IPS DF 19.7 (cell line): ENCODE data around the gene CARD18.

Experiments
- DNase-seq: peaks from one replicate; pipeline ENCODE4 v3.0.0-alpha.2; 2013; ENCODE audit warnings: low read depth, low spot score

CARD18 gene

GRCh38 chr11:105139669-105140068 lies at the start of gene CARD18:
Gene CARD18 (minus strand): TSS chr11:105139769. CDS start chr11:105139726, 43 bp downstream.
- DNase-seq = no peak

DNA sequence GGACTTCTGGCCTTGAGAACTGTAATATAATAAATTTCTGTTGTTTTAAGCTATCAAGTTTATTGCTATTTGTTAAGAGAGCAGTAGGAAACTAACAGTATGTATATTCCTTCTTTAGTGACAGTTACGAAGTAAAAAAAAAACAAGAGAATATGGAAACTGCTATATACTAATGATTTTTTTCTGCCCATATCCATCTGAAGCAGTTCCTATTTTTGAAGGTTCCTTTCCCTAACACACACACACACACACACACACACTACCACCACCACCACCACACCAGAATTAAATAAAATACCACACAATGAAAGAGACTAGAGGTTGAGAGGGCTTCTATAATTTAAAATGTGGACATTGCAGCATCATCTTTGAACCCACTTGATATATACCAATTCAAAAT lies 44.4 kb upstream of the CARD18 start:
- no peak for DNase-seq

- DNase-seq = no peak
Observed at GRCh38 chr11:105183426-105183825, 43.9 kb upstream of the CARD18 start.

DNA sequence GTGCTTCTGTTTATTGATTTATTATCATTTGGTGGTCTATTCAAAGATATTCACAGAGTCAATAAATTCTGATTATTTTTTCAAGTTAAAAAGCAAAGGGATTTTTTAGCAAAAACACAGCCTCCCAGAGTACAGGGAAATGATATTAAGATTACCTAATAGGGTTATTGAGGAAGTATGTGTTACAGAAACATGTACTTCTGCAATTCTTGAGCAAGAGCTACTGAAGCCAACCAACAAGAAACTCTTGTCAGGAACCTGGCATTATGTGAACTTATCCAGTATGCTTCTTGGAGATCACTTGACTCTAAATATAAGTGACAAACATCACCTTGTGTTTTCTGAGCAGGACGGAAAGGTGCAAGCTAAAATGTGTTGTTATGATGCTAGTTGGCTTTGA lies 42.0 kb upstream of the CARD18 start:
- DNase-seq = no peak

DNA sequence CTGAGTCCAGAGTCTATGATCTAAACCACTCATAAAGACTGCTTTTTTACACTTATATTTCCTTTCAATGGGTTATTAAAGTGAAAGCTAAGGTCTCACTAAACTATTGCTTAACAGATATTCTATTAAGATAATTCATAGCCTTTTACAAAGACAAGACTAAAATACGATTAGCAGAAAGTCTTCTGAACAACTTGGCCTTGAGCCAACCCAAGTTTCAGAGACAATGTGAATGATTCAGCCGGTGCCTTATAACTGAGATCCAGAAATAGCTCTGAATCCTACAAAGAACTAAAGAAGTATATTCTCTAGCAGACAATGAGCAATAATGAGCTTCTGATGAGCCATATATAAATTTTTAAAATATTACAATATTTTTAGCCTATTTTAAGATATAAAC lies 41.5 kb upstream of the CARD18 start:
- DNase-seq = no peak

DNA sequence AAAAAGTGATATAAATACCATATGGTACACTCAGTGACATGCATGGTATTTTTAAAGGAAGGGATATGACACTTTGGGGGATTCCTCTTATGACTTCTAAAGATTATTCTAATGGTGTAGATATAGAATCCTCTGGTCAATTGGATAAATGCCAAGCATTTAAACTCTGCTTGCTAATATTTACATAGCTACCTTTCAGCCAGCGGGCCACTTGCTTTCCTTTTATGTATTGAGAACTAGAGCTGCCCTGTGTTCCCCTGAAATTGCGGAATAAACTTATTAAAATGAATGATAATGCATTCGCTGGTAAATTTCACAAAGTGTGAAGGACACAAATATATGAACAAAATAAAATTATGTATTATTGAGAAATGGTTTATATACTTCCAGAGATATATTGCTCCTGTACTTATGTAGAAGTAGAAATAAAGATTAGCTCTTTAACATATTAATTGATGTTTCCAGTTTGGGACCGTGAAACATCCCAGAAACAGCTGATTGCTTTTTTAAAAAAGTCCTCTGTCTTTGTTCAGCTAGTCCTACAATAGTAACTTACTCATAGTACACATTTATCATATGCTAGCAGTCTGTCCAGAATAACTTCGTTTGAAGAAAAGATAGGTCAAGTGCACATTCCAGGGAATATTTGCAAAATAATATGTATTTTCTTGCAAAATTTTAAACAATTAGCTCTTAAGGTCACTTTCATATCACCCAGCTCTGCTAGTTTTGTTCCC lies 40.1 kb upstream of the CARD18 start:
- no peak for DNase-seq

DNA sequence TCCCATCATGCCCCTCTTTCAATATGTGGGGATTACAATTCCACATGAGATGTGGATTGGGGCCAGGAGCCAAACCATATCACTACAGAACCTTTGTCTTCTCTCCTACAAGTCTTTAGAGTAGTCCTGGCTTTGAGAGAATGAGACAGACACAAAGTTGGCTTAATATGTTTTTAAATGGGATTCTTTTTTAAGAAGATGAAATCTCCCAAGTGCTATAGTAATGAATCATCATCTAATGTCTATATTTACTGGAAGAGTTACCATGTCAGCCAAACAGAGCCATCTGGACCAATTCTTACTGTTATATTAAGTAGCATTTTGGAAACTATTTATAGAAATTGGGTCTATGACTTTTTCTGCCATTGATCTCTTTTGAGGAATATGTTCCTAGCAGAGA lies 38.1 kb upstream of the CARD18 start:
- DNase-seq = no peak

- no peak for DNase-seq
Observed at GRCh38 chr11:105168457-105168856, 28.9 kb upstream of the CARD18 start.

DNA sequence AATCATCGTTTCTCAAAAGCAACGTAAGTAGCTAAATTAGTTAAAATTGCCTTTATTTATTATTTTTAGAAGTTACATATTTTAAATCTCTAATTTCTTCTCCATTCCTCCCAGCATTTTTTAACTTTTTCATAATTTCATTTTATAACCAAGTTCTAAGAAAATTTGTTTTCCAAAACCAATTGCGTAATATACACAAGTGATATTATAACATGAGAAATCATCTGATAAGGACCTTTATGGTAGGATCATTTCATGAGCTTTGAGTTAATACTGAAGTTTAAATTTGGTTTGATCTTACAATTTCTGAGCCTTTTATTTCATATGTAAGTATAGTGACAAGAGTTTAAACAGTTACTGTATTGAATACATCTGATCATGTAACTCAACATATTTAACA lies 27.7 kb upstream of the CARD18 start:
- DNase-seq = no peak

DNA sequence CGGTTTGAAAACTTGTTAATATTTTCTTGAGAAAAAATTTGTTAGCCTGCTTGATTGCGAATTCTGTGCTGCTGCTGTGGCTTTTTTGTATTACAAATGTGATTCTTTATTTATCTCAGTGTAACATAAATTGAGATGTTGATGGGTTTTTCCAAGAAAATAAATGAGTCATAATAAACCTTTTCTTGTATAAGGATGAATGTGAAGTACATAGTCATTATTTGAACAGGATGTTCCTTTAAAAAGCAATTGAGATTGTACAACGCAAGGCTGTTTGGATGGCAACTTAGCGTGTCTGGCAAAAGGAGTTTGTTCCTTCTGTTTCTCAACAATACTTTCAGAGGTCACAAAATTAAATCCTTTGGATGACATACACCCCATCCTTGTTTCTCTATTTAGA lies 24.6 kb upstream of the CARD18 start:
- no peak for DNase-seq

DNA sequence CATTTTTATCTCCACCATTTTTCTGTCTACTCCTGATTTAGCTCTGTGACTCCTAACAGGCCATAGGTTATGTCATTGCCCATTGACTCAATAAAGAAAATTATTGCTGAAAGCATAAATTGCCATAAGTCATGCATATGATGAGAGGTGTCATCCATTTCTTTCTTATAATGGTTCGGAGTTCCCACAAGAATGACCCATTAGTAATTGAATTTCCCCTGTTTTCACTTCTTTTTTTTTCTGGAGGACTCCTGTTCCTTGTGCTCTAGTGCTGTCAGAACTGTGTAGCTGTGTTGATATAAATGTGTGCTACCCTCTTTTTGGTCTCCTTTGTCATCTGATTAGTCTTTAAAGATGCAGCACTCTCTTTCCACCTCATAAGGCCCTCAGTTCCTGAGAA lies 22.9 kb upstream of the CARD18 start:
- DNase-seq = no peak

DNA sequence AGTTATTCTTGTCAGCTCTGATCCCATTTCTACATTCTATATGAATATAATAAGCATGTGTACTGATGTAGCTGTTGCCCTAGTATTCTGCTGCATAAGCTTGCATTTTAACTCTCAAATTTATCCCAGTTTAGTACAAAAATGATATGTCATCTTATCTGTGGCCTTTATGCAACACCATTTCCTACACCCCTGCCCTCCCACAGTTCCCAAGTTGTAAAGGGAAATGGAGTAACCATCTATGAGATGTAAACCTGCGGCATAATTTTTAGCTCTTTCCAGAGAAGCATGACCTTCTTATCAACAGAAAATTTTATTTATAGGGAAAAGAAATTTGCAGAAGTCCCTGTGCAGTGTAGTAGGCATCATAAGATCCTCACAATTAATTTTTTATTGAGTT lies 18.9 kb upstream of the CARD18 start:
- no peak for DNase-seq

DNA sequence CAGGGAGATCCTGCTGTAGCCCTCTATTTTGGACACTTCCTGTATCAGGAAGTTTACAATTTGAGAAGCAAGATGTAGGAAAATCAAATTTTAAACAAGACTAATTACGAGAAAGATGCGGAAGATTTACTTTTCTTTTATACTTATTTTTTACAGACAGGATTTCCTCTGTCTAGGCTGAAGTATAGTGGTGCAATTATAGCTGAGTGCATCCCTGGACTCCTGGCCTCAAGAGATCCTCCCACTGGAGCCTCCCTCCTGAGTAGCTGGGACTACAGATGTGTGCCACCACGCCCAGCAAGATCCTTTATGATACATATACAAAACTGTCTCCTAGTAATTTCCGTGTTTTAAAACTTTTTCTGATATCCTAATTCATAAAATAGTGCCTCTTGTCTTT lies 17.2 kb upstream of the CARD18 start:
- no peak for DNase-seq

GRCh38 chr11:105156231-105156630 lies 16.7 kb upstream of the CARD18 start:
- DNase-seq = no peak

- DNase-seq = no peak
Observed at GRCh38 chr11:105155679-105156078, 16.1 kb upstream of the CARD18 start.

DNA sequence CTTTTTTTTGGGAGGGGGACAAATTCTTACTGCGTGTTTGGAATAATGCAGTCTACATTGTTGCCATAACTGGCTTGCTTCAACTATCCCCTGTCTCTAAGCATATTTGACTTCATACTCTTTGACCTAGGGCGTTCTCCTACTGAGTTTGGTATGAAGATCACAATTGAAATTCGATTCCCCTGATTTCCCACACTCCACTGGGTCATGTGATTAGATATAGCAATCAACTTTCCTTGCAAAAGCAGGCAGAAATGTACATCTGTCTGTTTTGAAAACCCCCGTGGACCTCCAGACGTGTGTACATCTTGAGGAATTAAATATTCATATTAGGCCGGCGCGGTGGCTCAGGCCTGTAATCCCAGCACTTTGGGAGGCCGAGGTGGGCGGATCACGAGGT lies 13.8 kb upstream of the CARD18 start:
- no peak for DNase-seq

DNA sequence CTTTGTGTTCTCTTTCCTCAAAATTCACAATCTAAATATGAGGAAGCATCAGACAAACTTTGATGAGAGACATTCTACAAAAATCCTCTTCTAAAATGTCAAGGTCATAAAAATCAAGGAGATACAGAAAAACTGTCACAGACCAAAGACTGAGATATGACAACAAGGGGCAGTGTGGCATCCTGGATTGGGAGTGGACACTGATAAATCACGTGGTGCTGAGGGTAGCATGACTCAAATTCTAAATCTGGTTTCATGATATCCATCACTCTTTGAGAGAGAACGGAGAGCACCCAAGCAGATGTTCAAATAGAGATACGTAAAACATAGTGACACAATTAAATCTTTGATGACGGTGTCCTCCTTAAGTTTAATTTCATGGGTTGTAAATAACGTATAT lies 13.0 kb upstream of the CARD18 start:
- DNase-seq = no peak

GRCh38 chr11:105152021-105152512 lies 12.5 kb upstream of the CARD18 start:
- DNase-seq = no peak

DNA sequence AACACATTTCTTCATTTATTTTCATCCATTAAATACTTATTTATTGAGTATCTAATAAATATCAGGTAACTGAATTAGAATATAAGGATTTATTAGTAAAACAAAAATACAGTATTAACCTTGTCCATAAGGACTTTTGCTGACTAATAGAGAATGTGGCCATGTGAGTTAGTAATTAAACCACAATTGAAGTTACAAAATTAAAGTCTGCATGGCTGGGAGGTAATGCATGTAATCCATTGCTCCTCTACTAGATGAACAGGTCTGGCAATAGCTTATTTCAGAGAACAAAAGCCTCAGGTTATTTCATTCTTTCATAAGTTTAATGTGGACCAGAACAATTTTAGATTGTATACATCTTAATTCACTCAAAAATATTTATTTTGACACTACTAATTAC lies 9.9 kb upstream of the CARD18 start:
- no peak for DNase-seq

DNA sequence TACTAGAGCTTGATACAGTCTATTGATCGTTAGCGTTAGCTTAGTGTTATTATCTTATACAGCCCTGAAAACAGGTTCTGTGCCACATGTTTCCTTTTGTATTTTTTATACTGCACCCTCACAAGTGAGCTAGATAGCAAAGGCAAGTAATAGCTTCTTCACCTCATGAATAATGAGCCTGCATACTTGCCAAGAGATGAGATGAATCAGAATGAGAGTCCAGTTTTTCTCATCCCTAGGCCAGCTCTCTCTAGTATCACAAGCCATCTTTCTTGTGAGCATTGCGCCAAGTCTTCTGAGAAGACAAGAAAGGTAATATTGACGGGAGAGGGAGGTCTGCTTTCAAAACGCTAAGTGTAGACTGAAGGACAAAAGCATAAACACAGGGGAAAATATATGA lies 8.7 kb upstream of the CARD18 start:
- no peak for DNase-seq

DNA sequence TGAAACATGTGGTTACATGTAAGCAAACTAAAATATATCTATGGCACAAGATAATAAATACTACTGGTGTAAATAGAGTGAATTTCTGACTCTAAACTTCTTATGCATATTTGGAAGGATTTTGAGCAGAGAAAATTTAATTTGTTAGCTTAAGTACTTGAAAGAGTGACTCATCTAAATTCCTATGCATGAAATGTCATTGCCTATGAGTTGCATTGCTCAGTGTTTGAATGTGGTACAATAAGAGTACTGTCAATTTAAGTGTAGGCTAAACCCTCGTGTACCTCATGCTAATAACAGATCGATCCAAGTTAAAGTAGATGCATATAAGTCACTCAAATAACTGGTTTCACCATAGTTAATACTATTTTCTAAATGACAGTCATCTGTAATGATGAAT lies 5.3 kb upstream of the CARD18 start:
- no peak for DNase-seq

DNA sequence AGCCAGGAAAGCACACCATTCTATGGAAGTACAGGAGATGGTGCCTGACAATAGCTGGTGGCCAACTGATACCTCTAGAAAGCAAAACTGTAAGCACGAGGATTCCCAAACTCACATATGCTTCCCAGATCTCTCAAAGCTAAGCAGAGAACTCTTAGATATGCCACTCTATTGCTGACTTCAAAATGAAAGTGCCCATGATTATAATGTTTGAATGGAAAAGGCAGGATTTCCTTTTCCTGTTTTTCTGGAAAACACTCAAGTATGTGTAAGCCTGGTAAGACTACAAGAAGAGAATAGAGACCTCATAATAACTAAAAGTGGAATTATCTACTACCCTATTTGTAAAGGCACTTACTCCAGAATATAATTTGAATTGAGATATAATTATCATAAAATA lies 2.6 kb upstream of the CARD18 start:
- DNase-seq = no peak

DNA sequence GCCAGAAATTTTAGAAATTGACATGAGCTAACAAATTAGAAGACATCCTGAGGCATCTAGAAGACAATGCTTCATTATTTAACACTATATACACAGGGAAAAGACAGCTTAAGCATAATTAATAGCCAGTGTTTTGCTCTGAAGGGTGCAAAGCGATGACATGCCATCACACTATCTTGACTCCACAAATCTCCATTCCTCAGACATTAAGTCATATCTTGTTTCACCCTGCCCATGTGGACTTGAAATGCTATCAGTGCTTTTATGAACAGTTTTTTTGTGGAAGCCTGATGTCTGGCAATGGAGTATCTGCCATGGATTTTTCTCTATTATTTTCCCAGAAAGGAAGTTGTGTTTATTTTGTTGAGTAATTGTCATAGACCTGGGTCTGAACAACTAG lies 2.3 kb downstream of the CARD18 start:
- DNase-seq = no peak

GRCh38 chr11:105135883-105136282 lies 3.7 kb downstream of the CARD18 start:
- DNase-seq = no peak
